Epidermal melanocyte (primary cell): ENCODE results near the gene FBXW8.
A peak's percentile ranks its signal among the peaks of the same experiment; 100 is the strongest.

Source experiments
- DNase-seq: peaks from one replicate; pipeline ENCODE4 v3.0.0; 2011; ENCODE audit warnings: low spot score; ENCODE audit not compliant: insufficient read length

FBXW8 gene

GRCh38 chr12:117020536-117021220 lies 109.9 kb downstream of the FBXW8 start:
- DNase-seq, result no peak

GRCh38 chr12:117022465-117022864 lies 111.7 kb downstream of the FBXW8 start:
- DNase-seq, result no peak

GRCh38 chr12:117023998-117024960 lies 113.5 kb downstream of the FBXW8 start:
- no peak for DNase-seq

- DNase-seq, result no peak
Measured at GRCh38 chr12:117024961-117025480, 114.3 kb downstream of the FBXW8 start.

- DNase-seq, result peak; percentile 75
Measured at GRCh38 chr12:117025481-117026151, 114.9 kb downstream of the FBXW8 start.

- no peak for DNase-seq
Measured at GRCh38 chr12:117026343-117026742, 115.6 kb downstream of the FBXW8 start.

GRCh38 chr12:117026921-117027250 lies 116.1 kb downstream of the FBXW8 start:
- no peak for DNase-seq

- no peak for DNase-seq
Measured at GRCh38 chr12:117027251-117028086, 116.7 kb downstream of the FBXW8 start.

GRCh38 chr12:117028254-117028653 lies 117.5 kb downstream of the FBXW8 start:
- DNase-seq, result no peak

- no peak for DNase-seq
Measured at GRCh38 chr12:117030187-117030900, 119.6 kb downstream of the FBXW8 start.

GRCh38 chr12:117031843-117032592 lies 121.3 kb downstream of the FBXW8 start:
- no peak for DNase-seq

- no peak for DNase-seq
Measured at GRCh38 chr12:117032593-117033381, 122.0 kb downstream of the FBXW8 start.

GRCh38 chr12:117033382-117034221 lies 122.9 kb downstream of the FBXW8 start:
- no peak for DNase-seq

- no peak for DNase-seq
Measured at GRCh38 chr12:117034249-117034648, 123.5 kb downstream of the FBXW8 start.

GRCh38 chr12:117034701-117035151 lies 124.0 kb downstream of the FBXW8 start:
- no peak for DNase-seq

- DNase-seq, result no peak
Measured at GRCh38 chr12:117035287-117035686, 124.5 kb downstream of the FBXW8 start.

GRCh38 chr12:117036046-117036445 lies 125.3 kb downstream of the FBXW8 start:
- no peak for DNase-seq

GRCh38 chr12:117036547-117036946 lies 125.8 kb downstream of the FBXW8 start:
- no peak for DNase-seq
